Breast epithelium (tissue), 3 donors: Measurements from ENCODE around the gene SIVA1.

Experiments used
- CTCF ChIP-seq, 3 donors: fragments of 450-650 bp; IDR thresholded peaks; one replicate each; pipeline ENCODE4 v1.5.1; 2016 to 2017; ENCODE audit warnings: antibody characterized with exemption in 3 of 3, mild to moderate bottlenecking in 3 of 3, moderate library complexity in 3 of 3
- POLR2A ChIP-seq: fragments of 450-650 bp; IDR thresholded peaks from one replicate; pipeline ENCODE4 v1.6.1; 2016; ENCODE audit warnings: antibody characterized with exemption, mild to moderate bottlenecking, moderate library complexity
- POLR2AphosphoS5 ChIP-seq, 3 donors: sonication (generic); formaldehyde crosslinking; IDR thresholded peaks; one replicate each; pipeline ENCODE4 v1.6.1; 2017; ENCODE audit warnings: antibody characterized with exemption in 3 of 3

GRCh38 chr14:104734601-104734990 is 18.4 kb upstream of the SIVA1 start:
- no peak for TF ChIP-seq POLR2AphosphoS5 (IDR thresholded peaks at IDR 0.05)
- TF ChIP-seq CTCF (IDR thresholded peaks at IDR 0.05): no peak
- TF ChIP-seq POLR2A: no peak
